GM19025 (cell line): ENCODE results near the gene STAT4.

Source experiments
- ATAC-seq: cut with Tn5 transposase; IDR thresholded peaks from one replicate; pipeline ENCODE4 v1.9.1; 2021; ENCODE audit warnings: mild to moderate bottlenecking, low read depth, moderate library complexity; ENCODE audit not compliant: unreplicated experiment

Gene STAT4

GRCh38 chr2:191050640-191050987 is 100.2 kb downstream of the STAT4 start:
- no peak for ATAC-seq

- ATAC-seq: no peak
These were observed 100.8 kb downstream of the STAT4 start for GRCh38 chr2:191049728-191050639.

- ATAC-seq: no peak
These were observed 102.7 kb downstream of the STAT4 start for GRCh38 chr2:191048073-191048472.

GRCh38 chr2:191045141-191045540 is 105.7 kb downstream of the STAT4 start:
- ATAC-seq: no peak

- no peak for ATAC-seq
These were observed 107.4 kb downstream of the STAT4 start for GRCh38 chr2:191043438-191043837.

- no peak for ATAC-seq
These were observed 109.2 kb downstream of the STAT4 start for GRCh38 chr2:191041418-191042161.

- no peak for ATAC-seq
These were observed 111.2 kb downstream of the STAT4 start for GRCh38 chr2:191039616-191040015.

- ATAC-seq: no peak
These were observed 112.1 kb downstream of the STAT4 start for GRCh38 chr2:191038741-191039140.

- no peak for ATAC-seq
These were observed 112.5 kb downstream of the STAT4 start for GRCh38 chr2:191038241-191038725.

GRCh38 chr2:191037351-191037750 is 113.4 kb downstream of the STAT4 start:
- ATAC-seq: no peak

- no peak for ATAC-seq
These were observed 114.4 kb downstream of the STAT4 start for GRCh38 chr2:191036363-191036762.

GRCh38 chr2:191032588-191033429 is 118.0 kb downstream of the STAT4 start:
- no peak for ATAC-seq

- no peak for ATAC-seq
These were observed 119.5 kb downstream of the STAT4 start for GRCh38 chr2:191031256-191031655.

- ATAC-seq: peak; percentile 87
These were observed 120.2 kb downstream of the STAT4 start for GRCh38 chr2:191030521-191031154.

- ATAC-seq: no peak
These were observed 121.4 kb downstream of the STAT4 start for GRCh38 chr2:191029280-191029950.

GRCh38 chr2:191026377-191026776 is 124.4 kb downstream of the STAT4 start:
- ATAC-seq: no peak

GRCh38 chr2:191025135-191025534 is 125.7 kb downstream of the STAT4 start:
- ATAC-seq: no peak

- ATAC-seq: no peak
These were observed 127.5 kb downstream of the STAT4 start for GRCh38 chr2:191023235-191023679.

- ATAC-seq: peak; percentile 4
These were observed 129.9 kb downstream of the STAT4 start for GRCh38 chr2:191020742-191021381.
